ENCODE data around the gene CFAP65. TPM values are rescaled to one million over a fixed set of nuclear protein-coding genes. Genes with fewer than 3 reads are reported as not detected.
A peak's percentile ranks its signal among the peaks of the same experiment; 100 is the strongest.

The CFAP65 gene
- total and polyA plus RNA-seq, 2 of the 13 experiments (the other 11 are each of a cell fraction or from before 2014, with no cell fraction given): 0.05 TPM; not detected in 1

GRCh38 chr2:219001577-219002394 lies 39.5 kb downstream of the CFAP65 start (continued):
- TF ChIP-seq TSC22D2 (CRISPR knock-in tag; IDR thresholded peaks at IDR 0.05; ENCODE audit: borderline replicate concordance): no peak
- TF ChIP-seq ZFP36 (IDR thresholded peaks at IDR 0.05; ENCODE audit: borderline replicate concordance, low read depth, low read length, partially characterized antibody): no peak
- no peak for TF ChIP-seq SSRP1 (CRISPR knock-in tag; IDR thresholded peaks at IDR 0.05)
- TF ChIP-seq MXD1 (CRISPR knock-in tag; IDR thresholded peaks at IDR 0.05): peak; percentile 50; the same call in 1 of the 2 replicates
- peak; percentile 26; the same call in 1 of the 2 replicates for TF ChIP-seq ZFP90 (CRISPR knock-in tag; IDR thresholded peaks at IDR 0.05; ENCODE audit: borderline replicate concordance)
- TF ChIP-seq ZNF703 (CRISPR knock-in tag; IDR thresholded peaks at IDR 0.05; ENCODE audit: borderline replicate concordance): peak; percentile 95; the same call in 1 of the 2 replicates
- peak; percentile 98 for TF ChIP-seq PATZ1 (CRISPR knock-in tag; IDR thresholded peaks at IDR 0.05)
- TF ChIP-seq KAT2B (IDR thresholded peaks at IDR 0.05; ENCODE audit: borderline replicate concordance, low read depth, low read length): no peak
- no peak for TF ChIP-seq SNAPC4 (CRISPR knock-in tag; IDR thresholded peaks at IDR 0.05)
- TF ChIP-seq ZNF253 (CRISPR knock-in tag; IDR thresholded peaks at IDR 0.05; ENCODE audit: borderline replicate concordance): no peak
- 0 out of 2 replicates have a peak, but pooled peaks have one; percentile 22 for TF ChIP-seq LBX2 (CRISPR knock-in tag; IDR thresholded peaks at IDR 0.05; ENCODE audit: borderline replicate concordance)
- peak; percentile 41; the same call in 1 of the 2 replicates for TF ChIP-seq MXD3 (CRISPR knock-in tag; IDR thresholded peaks at IDR 0.05)
- TF ChIP-seq JUN (CRISPR knock-in tag; IDR thresholded peaks at IDR 0.05): no peak
- peak; percentile 69; the same call in 1 of the 2 replicates for TF ChIP-seq ZNF331 (CRISPR knock-in tag; IDR thresholded peaks at IDR 0.05)
- peak; percentile 85 for TF ChIP-seq MAX (IDR thresholded peaks at IDR 0.05)
- TF ChIP-seq MYPOP (CRISPR knock-in tag; IDR thresholded peaks at IDR 0.05): 0 out of 2 replicates have a peak, but pooled peaks have one; percentile 61

Measured in HepG2 (cell line).